NCI-H2227 treated with DMSO at 0.1 percent for 48 hours (cell line): Measurements from ENCODE around the gene PLK1.

ENCODE experiments used
- DNase-seq: peaks from one replicate; lab custom pipeline; 2025; lab: John Stamatoyannopoulos, UW

Gene PLK1

GRCh38 chr16:23679986-23680336 is 1.3 kb downstream of the PLK1 start:
- no peak for DNase-seq

- no peak for DNase-seq
Measured at GRCh38 chr16:23682181-23682580, 3.5 kb downstream of the PLK1 start.

GRCh38 chr16:23683487-23683886 is 4.8 kb downstream of the PLK1 start:
- no peak for DNase-seq

- no peak for DNase-seq
Measured at GRCh38 chr16:23687034-23687808, 8.5 kb downstream of the PLK1 start.

- no peak for DNase-seq
Measured at GRCh38 chr16:23689442-23690187, 10.9 kb downstream of the PLK1 start.

GRCh38 chr16:23690771-23691482 is 12.2 kb downstream of the PLK1 start:
- DNase-seq = no peak

GRCh38 chr16:23691483-23692189 is 12.9 kb downstream of the PLK1 start:
- DNase-seq = no peak

GRCh38 chr16:23692190-23692837 is 13.6 kb downstream of the PLK1 start:
- no peak for DNase-seq

- DNase-seq = no peak
Measured at GRCh38 chr16:23694265-23694643, 15.6 kb downstream of the PLK1 start.

GRCh38 chr16:23694644-23695373 is 16.1 kb downstream of the PLK1 start:
- peak; percentile 53 for DNase-seq

GRCh38 chr16:23695756-23696155 is 17.1 kb downstream of the PLK1 start:
- DNase-seq = no peak

- DNase-seq = no peak
Measured at GRCh38 chr16:23699100-23699499, 20.4 kb downstream of the PLK1 start.

GRCh38 chr16:23700093-23700492 is 21.4 kb downstream of the PLK1 start:
- no peak for DNase-seq

GRCh38 chr16:23700509-23700908 is 21.8 kb downstream of the PLK1 start:
- no peak for DNase-seq

GRCh38 chr16:23701045-23701444 is 22.4 kb downstream of the PLK1 start:
- no peak for DNase-seq

- no peak for DNase-seq
Measured at GRCh38 chr16:23702951-23703350, 24.3 kb downstream of the PLK1 start.

- DNase-seq = no peak
Measured at GRCh38 chr16:23704772-23705516, 26.3 kb downstream of the PLK1 start.

GRCh38 chr16:23705517-23705902 is 26.8 kb downstream of the PLK1 start:
- DNase-seq = no peak

- DNase-seq = no peak
Measured at GRCh38 chr16:23706439-23706838, 27.8 kb downstream of the PLK1 start.

- DNase-seq = no peak
Measured at GRCh38 chr16:23709536-23709935, 30.8 kb downstream of the PLK1 start.
